GM19468 (cell line): ENCODE measurements around the gene SCAMP1.
"Not testable (repeated sequence)": the region's sequence is repeated elsewhere in the genome, so short reads cannot be mapped to it uniquely, and the experiment has no call there.

Experiments
- ATAC-seq: cut with Tn5 transposase; IDR thresholded peaks from one replicate; pipeline ENCODE4 v1.9.1; 2021; ENCODE audit warnings: mild to moderate bottlenecking, moderate library complexity, moderate number of reproducible peaks; ENCODE audit not compliant: unreplicated experiment; ENCODE audit errors: extremely low read depth

The SCAMP1 gene

GRCh38 chr5:78359831-78360673 lies at the start of gene SCAMP1:
Gene SCAMP1 (plus strand): TSS chr5:78360617. CDS start chr5:78360672, 55 bp downstream.
- ATAC-seq: peak; percentile 45

GRCh38 chr5:78317515-78317914 lies 42.9 kb upstream of the SCAMP1 start:
- no peak for ATAC-seq

DNA sequence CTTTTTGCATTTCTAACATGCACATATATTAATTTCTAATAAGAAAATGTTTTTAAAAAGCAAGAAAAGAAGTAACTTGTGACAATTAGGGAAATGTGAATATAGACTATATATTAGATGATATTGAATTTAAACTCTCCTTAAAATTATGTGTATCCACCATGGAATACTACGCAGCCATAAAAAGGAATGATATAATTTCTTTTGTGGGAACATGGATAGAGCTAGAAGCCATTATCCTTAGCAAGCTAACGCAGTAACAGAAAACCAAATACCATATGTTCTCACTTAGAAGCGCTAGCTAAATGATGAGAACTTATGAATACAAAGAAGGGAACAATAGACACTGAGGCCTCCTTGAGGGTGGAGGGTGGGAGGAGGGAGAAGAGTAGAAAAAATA lies 42.1 kb upstream of the SCAMP1 start:
- ATAC-seq: no peak

GRCh38 chr5:78320401-78320800 lies 40.0 kb upstream of the SCAMP1 start:
- no peak for ATAC-seq

- no peak for ATAC-seq
These were observed 37.2 kb upstream of the SCAMP1 start for GRCh38 chr5:78323241-78323640.

GRCh38 chr5:78326930-78327329 lies 33.5 kb upstream of the SCAMP1 start:
- ATAC-seq: no peak

DNA sequence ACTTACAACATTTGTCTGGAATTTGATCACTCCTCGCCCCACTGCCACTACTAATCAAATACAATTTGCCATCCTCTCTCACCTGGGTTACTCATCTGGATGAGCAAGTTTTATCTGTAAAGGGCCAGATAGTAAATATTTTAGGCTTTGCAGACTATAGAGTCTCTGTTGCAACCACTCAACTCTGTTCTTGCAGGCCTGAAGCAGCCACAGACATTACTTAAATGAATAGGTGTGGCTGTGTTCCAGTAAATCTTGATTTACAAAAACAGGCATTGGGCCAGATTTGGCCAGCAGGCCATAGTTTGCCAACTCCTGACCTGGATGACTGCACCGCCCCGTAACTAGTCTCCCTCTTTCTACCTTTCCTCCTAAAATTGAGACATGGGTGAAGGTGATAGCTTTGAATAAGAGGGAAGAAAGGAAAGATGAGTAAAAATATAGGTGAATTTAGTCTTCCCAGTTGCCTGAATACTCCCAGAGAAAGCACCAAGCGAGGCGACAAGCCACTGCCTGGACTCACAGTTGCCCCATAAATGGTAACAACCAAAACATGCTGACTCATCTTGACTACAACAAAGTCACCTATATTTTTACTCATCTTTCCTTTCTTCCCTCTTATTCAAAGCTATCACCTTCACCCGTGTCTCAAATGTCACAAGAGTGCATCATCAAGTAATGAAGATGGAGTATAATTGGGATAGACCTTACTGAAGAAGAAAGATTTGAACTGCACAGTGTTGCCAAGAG lies 32.5 kb upstream of the SCAMP1 start:
- no peak for ATAC-seq

GRCh38 chr5:78328585-78329173 lies 31.7 kb upstream of the SCAMP1 start:
- ATAC-seq: no peak

DNA sequence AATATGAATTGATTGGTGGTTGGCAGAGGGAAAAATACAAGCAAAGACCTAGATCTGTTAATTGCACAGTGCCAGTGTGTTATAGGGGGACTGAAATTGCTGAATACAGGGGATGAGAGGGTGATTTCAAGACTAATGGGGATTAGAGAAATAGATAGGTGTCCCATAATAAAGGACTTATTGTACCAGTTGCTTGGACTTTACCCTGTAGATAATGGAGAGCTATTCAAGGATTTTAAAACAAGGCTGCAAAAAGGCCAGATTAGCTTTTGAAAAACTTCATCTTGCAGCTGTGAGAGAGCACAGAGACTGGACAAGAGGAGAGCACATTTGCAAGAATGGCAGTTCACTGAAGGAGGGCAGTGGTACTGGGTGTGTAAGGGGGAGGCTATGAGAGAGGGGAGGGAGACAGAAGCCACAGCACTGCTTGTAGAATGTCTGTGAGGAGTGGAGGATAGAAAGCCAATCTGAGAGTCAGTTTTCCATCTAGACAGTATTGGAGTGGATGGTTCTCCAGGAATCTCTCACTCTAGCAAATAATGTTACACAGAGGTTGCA lies 28.8 kb upstream of the SCAMP1 start:
- ATAC-seq: no peak

DNA sequence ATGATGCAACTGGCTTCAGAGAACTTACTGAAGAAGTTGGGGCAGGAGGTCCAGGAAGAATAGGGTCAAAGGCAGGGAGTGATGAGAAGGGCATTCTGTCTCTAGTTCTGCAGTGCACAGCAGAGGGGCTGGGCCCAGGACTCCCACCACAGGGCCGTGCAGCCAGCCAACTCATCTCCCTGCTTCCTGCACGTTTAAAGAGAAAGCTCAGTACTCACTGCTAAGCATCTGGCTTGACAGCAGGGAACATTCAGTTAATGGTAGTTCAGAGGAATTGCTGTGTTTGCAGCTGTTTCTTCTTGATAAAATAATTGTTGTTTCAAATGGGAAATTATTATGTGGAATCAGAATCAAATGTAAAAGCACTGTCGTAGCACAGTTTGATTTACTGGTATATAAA lies 25.6 kb upstream of the SCAMP1 start:
- no peak for ATAC-seq

GRCh38 chr5:78335976-78336375 lies 24.4 kb upstream of the SCAMP1 start:
- ATAC-seq: no peak

GRCh38 chr5:78336698-78337097 lies 23.7 kb upstream of the SCAMP1 start:
- ATAC-seq: no peak

GRCh38 chr5:78339617-78340436 lies 20.6 kb upstream of the SCAMP1 start:
- ATAC-seq: no peak

GRCh38 chr5:78341440-78341839 lies 19.0 kb upstream of the SCAMP1 start:
- ATAC-seq: no peak

DNA sequence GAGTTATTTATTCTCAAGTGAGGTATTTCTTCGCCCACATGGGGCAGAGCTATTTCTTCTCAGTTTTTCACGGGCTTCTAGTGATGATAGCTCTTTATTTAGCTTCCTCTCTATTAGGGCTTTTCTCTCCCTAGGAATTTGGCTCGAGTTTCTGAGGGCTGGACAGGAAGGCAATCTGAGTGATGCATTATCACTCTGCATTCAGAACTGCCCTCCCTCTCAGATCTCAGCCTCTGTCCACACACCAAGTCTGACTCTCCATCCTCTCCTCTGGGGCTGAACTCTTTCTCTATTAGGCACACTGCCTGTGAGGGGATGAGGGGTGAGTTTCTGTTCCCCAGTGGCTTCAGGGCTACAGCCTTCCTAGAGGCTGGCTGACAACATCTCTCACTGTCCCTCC lies 14.9 kb upstream of the SCAMP1 start:
- no peak for ATAC-seq

DNA sequence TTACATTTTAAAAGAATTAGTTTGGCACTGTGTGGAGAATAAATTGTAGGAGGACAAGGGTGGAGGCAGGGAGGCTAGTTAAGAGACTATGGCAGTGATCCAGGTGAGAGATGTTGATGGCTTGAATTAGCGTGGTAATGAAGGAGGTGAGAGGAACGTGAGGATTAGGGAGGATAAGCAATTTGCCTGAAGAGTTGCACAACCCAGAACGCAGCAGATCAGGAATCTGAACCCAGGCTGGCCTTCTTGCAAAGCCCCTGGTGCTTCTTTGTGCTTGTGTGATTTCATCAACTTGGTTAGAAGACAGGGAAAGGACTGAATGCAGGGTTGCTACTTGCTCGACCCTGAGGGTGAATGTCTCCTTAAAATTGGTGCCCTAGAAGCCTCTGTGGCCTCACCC lies 6.9 kb upstream of the SCAMP1 start:
- ATAC-seq: no peak

GRCh38 chr5:78354066-78354670 lies 6.2 kb upstream of the SCAMP1 start:
- ATAC-seq: no peak

DNA sequence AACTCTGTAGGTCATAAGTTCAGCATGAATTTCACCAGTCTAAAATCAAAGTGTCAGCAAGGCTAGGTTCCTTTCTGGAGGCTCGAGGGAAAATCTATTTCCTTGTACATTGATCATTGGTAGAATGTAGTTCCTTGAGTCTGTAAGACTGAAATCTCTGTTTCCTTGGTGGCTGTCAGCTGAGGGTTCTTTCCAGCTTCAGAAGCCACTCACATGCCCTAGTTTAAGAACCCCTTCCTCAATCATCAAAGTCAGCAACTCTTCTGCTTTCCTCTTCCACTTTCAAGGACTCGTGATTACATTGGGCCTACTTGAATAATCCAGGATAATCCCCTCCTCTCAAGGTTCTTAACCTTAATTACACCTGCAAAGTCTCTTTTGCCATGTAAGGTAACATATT lies 4.9 kb upstream of the SCAMP1 start:
- ATAC-seq: no peak

GRCh38 chr5:78359455-78359830 lies 974 bp upstream of the SCAMP1 start:
- not testable (repeated sequence) for ATAC-seq

GRCh38 chr5:78360674-78360923 lies 182 bp downstream of the SCAMP1 start:
- ATAC-seq: no peak
